WERI-Rb-1 (cell line): ENCODE measurements around the gene MTMR1.

ENCODE experiments used
- DNase-seq: peaks from one replicate; pipeline ENCODE4 v3.0.0-alpha.2; 2020
- H3K27ac ChIP-seq: fragments of 250-450 bp; sonication (Bioruptor Pico); 2 replicates; pipeline ENCODE4 v1.5.1; 2020; ENCODE audit warnings: mild to moderate bottlenecking, moderate library complexity
- H3K27me3 ChIP-seq: fragments of 250-450 bp; sonication (Bioruptor Pico); 2 replicates; pipeline ENCODE4 v1.5.1; 2021; ENCODE audit warnings: mild to moderate bottlenecking, low read depth, moderate library complexity; ENCODE audit not compliant: insufficient read depth, severe bottlenecking
- H3K36me3 ChIP-seq: fragments of 250-450 bp; sonication (Bioruptor Pico); 2 replicates; pipeline ENCODE4 v1.5.1; 2020; ENCODE audit warnings: mild to moderate bottlenecking, moderate library complexity
- H3K4me3 ChIP-seq: 2 replicates; pipeline ENCODE4 v1.5.1; 2011; ENCODE audit warnings: low read depth, mild to moderate bottlenecking, control low read depth, low read length
- H3K9me3 ChIP-seq: fragments of 250-450 bp; sonication (Bioruptor Pico); 2 replicates; pipeline ENCODE4 v1.5.1; 2021; ENCODE audit warnings: mild to moderate bottlenecking, moderate library complexity; ENCODE audit not compliant: severe bottlenecking
- TF ChIP-seq, protein P1 (sequence below): IDR thresholded peaks from 2 replicates; pipeline ENCODE4 v1.5.1; 2011; ENCODE audit warnings: low read depth, mild to moderate bottlenecking, control low read depth, inconsistent platforms, low read length

Gene MTMR1

GRCh38 chrX:150736475-150736874 lies 43.3 kb downstream of the MTMR1 start:
- H3K27me3 ChIP-seq = peaks cover 2% of the 10 kb centered on the region
- no peak overlapping the region for H3K27ac ChIP-seq
- no peak for DNase-seq
- peaks cover 89% of the 10 kb centered on the region for H3K36me3 ChIP-seq
- H3K9me3 ChIP-seq = no peaks in the 10 kb centered on the region
- TF ChIP-seq, protein P1, sequence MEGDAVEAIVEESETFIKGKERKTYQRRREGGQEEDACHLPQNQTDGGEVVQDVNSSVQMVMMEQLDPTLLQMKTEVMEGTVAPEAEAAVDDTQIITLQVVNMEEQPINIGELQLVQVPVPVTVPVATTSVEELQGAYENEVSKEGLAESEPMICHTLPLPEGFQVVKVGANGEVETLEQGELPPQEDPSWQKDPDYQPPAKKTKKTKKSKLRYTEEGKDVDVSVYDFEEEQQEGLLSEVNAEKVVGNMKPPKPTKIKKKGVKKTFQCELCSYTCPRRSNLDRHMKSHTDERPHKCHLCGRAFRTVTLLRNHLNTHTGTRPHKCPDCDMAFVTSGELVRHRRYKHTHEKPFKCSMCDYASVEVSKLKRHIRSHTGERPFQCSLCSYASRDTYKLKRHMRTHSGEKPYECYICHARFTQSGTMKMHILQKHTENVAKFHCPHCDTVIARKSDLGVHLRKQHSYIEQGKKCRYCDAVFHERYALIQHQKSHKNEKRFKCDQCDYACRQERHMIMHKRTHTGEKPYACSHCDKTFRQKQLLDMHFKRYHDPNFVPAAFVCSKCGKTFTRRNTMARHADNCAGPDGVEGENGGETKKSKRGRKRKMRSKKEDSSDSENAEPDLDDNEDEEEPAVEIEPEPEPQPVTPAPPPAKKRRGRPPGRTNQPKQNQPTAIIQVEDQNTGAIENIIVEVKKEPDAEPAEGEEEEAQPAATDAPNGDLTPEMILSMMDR = no peak
- no peak overlapping the region for H3K4me3 ChIP-seq

DNA sequence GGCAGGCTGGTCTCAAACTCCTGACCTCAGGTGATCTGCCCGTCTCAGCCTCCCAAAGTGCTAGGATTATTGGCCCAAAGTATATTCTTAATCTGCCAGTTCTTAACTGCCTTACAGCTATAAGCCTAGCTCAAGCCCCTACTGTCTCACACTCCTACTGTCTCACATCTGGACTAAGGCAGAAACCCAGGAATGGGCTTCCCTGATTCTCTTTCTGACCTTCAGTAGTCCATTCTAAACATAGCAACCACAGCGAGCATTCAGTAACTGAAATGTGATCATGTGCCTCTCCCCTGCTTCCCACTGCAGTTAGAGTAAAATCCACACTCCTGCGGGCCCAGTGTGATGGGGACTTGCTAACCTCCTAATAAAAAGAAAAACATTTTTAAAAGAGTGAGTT lies 58.9 kb downstream of the MTMR1 start:
- no peak for DNase-seq
- H3K36me3 ChIP-seq = peaks cover 43% of the 10 kb centered on the region
- no peaks in the 10 kb centered on the region for H3K9me3 ChIP-seq
- H3K4me3 ChIP-seq = no peak overlapping the region
- no peak overlapping the region for H3K27ac ChIP-seq
- TF ChIP-seq, protein P1 = no peak
- H3K27me3 ChIP-seq = no peaks in the 10 kb centered on the region

- TF ChIP-seq, protein P1 = no peak
Measured at GRCh38 chrX:150753357-150753756, 60.2 kb downstream of the MTMR1 start.

GRCh38 chrX:150753968-150754367 lies 60.8 kb downstream of the MTMR1 start:
- no peak overlapping the region for H3K27ac ChIP-seq
- H3K9me3 ChIP-seq = no peaks in the 10 kb centered on the region
- DNase-seq = no peak

More at GRCh38 chrX:150753357-150753756, 60.2 kb downstream of the MTMR1 start:
- H3K36me3 ChIP-seq = peaks cover 46% of the 10 kb centered on the region
- H3K27me3 ChIP-seq = no peaks in the 10 kb centered on the region
- DNase-seq = no peak
- no peak overlapping the region for H3K4me3 ChIP-seq
- no peak overlapping the region for H3K27ac ChIP-seq
- H3K9me3 ChIP-seq = no peaks in the 10 kb centered on the region

DNA sequence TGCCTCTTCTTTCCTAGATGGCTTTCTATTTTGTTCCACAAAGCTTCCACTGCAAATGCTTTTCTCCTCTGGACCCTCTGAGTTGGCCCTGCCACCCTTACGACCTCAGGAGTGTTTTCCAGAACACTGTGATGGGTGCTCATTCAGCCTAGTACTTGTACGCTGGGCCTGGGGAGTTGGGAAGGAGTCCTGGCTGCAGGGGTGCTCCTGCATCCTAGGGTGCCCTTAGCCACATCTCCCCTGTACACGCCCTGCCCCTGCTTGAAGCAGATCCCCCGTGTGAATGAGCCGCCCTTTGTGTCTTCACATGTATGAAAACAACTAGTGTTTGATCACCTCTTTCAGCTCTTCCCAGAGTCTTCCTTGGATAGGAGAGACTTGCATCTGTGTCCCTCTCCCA lies 64.2 kb downstream of the MTMR1 start:
- no peak for DNase-seq
- TF ChIP-seq, protein P1 = no peak
- peaks cover 12% of the 10 kb centered on the region for H3K27me3 ChIP-seq
- H3K4me3 ChIP-seq = no peak overlapping the region
- H3K27ac ChIP-seq = no peak overlapping the region
- no peaks in the 10 kb centered on the region for H3K9me3 ChIP-seq
- H3K36me3 ChIP-seq = peaks cover 25% of the 10 kb centered on the region

More at GRCh38 chrX:150753968-150754367, 60.8 kb downstream of the MTMR1 start:
- peaks cover 45% of the 10 kb centered on the region for H3K36me3 ChIP-seq
- no peaks in the 10 kb centered on the region for H3K27me3 ChIP-seq
- TF ChIP-seq, protein P1 = no peak
- no peak overlapping the region for H3K4me3 ChIP-seq
